GM19023 (cell line): ENCODE results near the gene SHISA2.

Experiments used
- ATAC-seq: cut with Tn5 transposase; IDR thresholded peaks from one replicate; pipeline ENCODE4 v1.9.1; 2021; ENCODE audit warnings: mild to moderate bottlenecking, moderate library complexity; ENCODE audit not compliant: unreplicated experiment

Gene SHISA2

GRCh38 chr13:26050568-26051230, 1.1 kb downstream of the SHISA2 start:
- no peak for ATAC-seq

DNA sequence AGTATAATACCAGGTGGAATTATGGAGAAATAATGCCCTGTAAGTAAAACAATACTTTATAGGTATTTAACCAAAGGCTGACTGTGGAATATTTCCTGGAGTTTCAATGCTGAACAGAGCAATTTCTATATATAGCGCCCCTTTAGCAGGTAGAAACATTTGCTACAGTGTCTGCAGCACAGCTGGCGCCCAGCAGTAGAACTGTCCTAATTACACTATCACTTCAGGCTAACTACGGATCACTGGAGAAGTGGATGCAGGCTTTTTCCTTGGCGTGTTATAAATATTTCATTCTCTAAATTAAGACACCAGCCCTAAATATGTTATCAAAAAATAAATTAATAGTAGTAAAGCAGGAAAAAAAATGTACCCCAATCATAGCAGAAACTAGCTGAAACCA, 3.1 kb downstream of the SHISA2 start:
- ATAC-seq = no peak

DNA sequence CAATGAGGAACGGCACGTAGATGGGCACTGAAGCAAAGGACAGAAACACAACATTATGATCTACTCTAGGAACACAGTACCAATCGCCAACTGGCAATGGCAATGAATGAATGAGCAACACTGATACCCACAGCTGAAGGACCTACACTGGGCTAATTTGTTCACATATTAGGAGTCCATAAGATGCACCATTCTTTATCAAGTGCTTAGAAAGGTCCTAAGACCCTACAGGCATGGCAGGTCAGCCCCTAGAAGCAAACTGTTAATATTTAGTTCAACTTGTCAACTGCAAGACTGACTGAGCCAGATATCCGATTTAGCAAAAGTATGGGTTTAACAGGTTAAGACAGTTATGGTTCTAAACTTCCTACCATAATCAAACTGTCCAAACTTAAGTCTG, 4.8 kb downstream of the SHISA2 start:
- ATAC-seq = no peak

DNA sequence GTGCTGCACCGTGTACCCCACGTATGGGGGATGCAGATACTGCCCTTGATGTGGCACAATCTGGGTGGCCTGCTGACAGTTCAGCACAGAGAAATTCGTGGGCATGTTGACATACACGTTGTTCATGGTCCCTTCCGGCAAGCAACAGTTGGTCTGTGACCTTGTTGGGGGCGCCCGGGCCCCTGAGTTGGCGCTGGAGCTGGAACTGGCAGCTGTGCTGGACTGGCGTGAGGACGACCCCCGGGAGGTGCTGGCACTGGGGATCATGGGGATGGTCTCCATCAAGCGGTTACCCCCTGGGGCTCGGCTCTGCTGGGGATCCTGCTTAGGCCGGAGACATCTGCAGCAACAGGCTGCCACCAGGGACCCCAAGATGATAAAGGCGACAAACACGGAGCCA, 5.2 kb downstream of the SHISA2 start:
- ATAC-seq = no peak

- ATAC-seq = no peak
These were observed 6.7 kb downstream of the SHISA2 start for GRCh38 chr13:26045142-26045541.

GRCh38 chr13:26042785-26043184, 9.0 kb downstream of the SHISA2 start:
- ATAC-seq = no peak

DNA sequence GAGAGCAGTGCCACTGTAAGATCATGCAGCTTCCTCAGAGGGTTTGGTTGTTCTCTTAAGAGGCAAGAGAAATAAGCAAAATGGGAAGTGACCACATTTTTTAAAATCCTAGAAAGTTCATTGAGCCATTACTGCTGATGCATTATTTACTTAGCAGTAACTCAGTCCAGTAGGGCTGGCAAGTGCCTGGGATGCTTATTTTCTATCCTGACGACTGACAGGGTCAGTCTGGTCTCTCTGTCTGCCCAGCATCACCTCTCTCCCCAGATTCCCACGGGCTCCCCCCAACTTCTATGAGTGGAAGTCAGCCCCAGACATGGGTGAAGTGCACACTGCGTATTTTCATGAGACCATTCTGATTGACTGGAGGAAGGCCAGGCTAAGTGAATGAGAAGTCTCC, 10.4 kb downstream of the SHISA2 start:
- ATAC-seq = no peak

DNA sequence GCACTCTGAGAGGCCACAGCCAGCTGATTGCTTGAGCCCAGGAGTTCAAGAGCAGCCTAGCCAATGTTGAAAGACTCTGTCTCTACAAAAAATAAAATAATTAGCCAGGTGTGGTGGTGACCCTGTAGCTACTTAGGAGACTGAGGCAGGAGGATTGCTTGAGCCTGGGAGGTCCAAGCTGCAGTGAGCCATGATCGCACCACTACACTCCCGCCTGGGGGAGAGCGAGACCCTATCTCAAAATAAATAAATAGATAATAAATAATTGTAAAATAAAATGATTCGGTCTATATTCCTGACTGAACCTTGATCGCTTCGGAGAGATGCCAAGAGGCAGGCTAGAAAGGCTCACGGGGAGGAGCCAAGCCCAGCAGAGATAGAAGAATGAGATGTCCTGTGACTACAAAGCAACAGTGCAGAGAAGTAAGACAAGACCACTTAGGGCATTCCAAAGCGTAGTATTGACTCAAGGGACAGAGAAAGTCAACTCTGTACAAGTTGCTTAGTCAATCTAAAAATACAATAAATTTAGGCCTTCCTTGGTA, 12.8 kb downstream of the SHISA2 start:
- no peak for ATAC-seq

DNA sequence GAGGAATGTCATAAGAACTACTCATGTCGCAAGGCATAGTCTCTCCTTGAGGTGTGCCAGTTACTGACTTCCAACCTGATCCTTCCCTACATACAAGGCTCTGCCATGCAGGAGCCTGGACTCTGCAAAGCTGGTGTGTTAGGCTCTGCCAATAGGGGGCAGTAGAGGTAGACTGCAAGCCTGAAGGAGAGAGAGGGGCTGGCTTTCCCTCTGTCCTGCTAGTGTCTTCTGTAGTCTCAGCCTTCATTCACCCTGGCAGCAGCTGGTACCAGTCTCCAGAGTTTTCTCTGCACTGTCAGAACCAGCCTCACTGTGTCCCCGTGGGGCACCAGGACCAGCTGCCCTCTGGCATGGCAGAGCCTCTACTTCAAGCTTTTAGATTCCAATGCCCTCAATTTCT, 14.5 kb downstream of the SHISA2 start:
- ATAC-seq = no peak

DNA sequence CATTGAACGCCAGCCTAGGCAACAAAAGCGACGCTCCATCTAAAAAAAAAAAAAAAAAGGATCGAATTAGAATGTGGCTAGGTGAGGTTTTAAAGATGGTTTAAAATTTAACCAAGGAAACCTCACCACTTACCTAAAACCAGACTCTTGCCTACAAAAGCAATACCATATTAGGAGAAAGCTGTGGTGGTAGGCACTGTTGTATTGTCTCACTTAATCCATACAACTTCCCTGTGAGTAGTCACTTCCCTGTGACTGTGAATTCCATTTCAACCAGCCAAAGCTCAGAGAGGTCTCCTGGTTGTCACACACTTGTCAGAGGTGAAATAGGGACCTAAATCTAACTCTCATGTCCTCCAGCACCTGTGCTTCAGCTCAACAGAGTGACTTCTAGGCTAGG, 15.4 kb downstream of the SHISA2 start:
- ATAC-seq = no peak

- no peak for ATAC-seq
These were observed 17.8 kb downstream of the SHISA2 start for GRCh38 chr13:26034018-26034417.

GRCh38 chr13:26030331-26030730, 21.5 kb downstream of the SHISA2 start:
- no peak for ATAC-seq

GRCh38 chr13:26029581-26030136, 22.2 kb downstream of the SHISA2 start:
- ATAC-seq = no peak

GRCh38 chr13:26026211-26026610, 25.6 kb downstream of the SHISA2 start:
- ATAC-seq = no peak

DNA sequence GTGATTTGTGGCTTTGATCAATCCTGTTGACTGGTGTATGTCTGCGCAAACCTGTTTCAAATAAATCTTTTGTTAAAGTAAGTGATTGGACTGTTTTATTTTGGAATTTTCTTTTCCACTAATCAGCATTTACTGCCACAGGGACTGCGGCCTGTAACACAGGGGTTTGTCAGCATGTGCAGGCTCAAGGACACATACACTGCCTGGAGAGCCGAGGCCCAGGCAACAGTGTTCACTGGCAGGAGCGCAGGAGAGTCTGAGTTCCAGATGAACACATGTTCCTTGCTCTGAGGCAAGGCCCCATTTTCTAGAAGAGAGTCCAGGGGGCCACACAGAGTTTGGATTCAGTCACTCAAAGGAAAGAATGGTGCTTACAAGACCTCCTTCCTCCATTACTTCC, 26.0 kb downstream of the SHISA2 start:
- ATAC-seq = no peak

- no peak for ATAC-seq
These were observed 26.6 kb downstream of the SHISA2 start for GRCh38 chr13:26025196-26025595.

- ATAC-seq = no peak
These were observed 27.3 kb downstream of the SHISA2 start for GRCh38 chr13:26024558-26024957.

- no peak for ATAC-seq
These were observed 29.1 kb downstream of the SHISA2 start for GRCh38 chr13:26022538-26023292.

DNA sequence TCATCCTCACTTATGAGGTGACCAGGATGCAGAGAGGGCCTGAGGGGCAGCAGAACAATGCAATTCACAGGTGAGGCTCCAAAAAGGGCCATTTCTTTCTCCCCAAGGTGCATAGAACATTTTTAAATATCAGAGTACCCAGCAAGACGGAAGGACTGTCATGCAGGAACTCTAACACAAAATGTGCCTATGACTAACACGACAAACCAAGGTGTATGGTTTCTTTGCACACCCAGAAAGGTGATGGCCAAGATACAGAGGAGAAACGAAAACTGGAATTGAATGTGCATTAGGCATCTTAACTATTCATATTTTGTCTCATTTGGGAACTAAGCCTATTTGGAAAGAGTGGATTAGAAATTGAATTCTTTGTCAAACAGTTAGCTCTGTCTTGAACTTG, 29.9 kb downstream of the SHISA2 start:
- ATAC-seq = no peak

DNA sequence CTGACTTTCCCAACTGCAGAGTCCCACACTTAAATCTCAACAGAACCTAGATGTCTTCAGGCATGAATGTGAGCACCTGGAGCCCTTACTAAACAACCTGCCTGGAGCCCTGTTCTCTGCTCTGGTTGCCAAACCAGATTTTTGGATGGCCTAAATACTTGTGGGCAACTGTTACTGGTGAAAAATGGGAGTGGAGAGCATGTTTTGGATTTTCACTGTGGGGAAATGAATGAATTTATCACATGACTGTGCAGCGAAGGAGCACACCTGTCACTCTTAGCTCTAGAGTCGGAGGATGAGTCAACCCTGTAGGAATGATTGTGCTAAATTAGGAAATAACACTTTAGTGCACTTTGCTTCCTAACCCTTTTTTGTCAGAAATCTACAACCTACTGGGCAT, 30.3 kb downstream of the SHISA2 start:
- no peak for ATAC-seq

- ATAC-seq = no peak
These were observed 30.9 kb downstream of the SHISA2 start for GRCh38 chr13:26020891-26021290.
